Fibroblast of skin of right quadriceps (primary cell): ENCODE measurements around the gene RBMS3.
A peak's percentile ranks its signal among the peaks of the same experiment; 100 is the strongest.

Source experiments
- DNase-seq: peaks from one replicate; pipeline ENCODE4 v3.0.0-alpha.2; 2013

The RBMS3 gene

DNA sequence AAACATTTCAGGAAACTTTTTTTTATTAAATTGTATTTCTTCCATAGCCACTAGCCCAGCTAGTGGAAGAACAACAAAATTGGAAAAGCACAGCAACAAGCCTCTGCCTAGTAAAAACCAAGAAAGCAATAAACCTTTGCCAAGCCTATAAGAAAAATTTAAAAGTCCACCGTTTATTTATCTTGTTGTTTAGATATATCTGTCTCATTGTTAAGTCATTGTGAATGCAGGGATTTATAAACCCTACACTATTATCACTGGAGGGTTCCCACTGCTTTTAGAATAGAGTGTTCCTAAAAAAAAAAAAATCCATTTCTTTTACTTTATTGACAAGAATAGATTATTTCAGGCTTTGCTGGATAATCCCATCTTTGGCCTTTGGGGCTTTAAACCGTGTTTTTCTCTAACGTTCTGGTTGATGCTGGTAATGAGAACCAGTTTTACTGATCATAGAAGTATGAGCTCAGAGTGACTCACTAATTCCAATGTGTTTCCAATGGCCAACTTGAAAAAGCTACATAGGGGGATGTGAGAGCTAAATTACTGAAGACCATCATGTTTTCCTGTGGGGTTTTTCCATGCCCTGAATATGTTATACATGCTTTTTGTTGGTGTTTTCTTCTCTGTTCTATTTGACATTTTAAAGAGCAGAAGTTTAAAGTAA is 634.1 kb downstream of the RBMS3 start:
- DNase-seq: peak; percentile 85

DNA sequence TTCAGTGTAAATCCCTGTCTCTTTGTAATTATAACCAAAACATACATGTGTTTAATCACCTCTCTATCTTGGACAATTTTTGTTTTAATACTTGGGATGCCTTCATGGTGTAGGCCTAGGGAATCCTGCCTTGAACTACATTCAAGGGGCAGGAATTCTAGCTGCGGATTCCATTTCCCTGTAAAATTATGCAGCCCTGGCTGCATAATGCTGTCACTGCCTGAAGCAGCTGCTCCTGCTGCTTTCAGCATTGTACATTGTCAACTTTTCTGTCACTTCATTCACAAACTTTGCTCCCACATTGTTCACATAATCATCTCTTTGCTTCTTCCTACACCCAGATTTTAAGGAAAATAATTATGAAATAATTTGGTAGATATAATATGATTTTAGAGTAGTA is 638.7 kb downstream of the RBMS3 start:
- no peak for DNase-seq

DNA sequence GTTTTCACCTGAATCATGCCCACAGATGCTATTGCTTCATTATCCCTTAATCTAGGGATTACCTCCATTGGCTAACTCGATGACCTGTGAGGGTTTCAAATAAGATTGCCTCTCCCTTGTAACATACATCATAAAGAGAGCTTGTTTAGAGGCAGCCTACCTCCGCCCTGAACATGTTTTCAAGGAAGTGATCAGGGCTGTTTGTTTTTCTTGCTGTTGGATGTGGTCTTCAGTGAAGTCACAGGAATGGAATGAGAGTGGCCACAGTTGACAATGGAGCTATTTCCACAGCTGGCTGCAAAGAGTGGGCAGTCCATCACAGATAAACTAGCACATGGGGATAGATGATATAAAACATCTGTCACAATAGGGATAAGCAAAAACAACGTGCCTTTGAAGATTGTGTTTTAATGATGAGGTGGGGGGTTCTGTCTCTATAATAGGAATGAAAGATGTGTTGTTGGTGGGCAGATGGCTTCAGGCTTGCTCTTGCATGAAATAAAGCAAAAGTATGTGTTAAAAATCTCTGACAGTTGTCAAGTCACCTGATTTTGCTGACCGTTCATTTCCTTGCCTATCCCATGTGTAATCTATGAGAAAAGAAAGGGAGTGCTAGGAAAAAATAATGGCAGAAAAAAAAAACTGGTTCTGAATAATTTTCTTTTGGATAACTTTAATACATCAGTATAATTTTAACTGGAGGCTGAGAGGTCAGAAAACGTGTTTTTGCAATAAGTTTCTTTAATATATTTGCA is 642.3 kb downstream of the RBMS3 start:
- peak; percentile 83 for DNase-seq

DNA sequence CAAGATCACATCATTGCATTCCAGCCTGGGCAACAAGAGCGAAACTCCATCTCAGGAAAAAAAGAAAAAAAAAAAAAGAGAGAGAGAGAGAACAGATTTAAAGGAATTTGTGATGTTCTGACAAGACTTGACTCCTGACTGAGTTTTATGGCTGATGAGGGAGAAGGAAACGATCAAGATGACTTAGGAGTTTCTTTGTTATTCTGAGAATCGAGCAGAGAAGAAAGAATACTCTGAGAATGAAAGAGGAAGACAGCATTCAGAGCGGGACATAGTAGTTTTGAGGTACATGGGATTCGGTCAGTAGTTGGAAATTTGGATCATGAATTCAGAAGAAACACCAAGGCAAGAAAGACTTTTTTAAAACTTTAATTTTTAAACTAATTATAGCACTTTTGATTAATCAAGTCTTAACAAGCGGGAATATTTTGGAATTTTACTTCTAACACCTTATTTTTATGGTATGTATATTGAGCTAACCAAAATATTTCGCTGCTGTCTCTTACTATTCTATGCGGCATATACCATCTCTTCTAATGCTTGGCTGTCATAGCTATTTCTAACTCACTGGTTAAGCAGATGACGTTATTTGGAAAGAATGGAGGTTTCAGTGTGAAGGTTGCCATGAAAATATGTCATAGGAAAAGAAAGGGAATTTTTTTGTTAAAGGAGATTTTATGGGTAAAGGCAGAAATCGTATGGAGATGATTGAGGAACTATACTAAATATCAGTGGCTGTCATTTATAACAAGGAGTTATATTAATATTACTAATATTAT is 644.1 kb downstream of the RBMS3 start:
- DNase-seq: peak; percentile 54

DNA sequence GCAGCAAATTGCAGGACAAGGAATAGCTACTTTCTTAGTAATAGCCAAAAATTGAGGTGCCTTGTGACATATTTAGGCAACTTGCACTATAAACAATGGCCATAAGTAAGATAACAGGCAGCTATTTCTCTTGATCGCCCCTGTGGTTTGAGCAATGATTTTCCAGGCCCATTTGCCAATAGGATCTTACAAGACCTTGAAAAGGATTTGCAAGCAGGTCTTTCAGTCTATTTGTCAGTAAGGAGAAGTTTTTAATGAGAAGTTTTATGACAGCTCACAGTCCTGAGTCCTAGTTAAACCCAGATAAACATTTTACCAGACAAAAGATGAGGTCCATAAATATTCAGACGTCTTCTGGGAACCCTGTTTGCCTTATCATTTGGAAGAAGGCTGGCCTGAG is 645.5 kb downstream of the RBMS3 start:
- no peak for DNase-seq

DNA sequence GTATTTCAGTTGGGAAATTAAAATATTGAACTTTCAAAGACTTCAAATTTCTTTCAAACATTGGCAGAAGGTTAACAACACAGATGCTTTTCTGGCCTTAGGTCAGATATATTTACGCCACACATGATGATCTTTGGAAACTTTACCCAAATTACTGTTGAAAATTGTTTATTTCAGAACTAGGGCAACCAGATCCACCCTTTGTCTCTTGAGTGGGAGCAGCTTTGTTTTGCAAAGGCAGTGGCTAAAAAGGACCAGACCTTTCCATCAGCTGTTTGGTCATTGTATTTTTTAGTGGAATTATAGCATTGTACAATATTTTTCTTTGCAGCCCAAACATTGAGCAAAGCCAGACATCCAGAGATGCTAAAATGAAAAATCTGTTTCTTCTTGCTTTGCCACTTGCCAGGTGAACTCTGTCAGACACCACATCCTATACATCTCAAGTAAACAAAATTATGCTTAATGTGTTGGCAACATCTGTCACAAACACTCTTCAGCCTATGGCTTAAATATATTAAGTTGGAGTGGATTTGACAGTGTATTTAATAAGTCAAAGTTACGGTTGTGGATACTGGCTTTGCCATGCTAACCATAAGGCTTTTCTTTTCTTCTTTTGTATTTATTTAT is 651.9 kb downstream of the RBMS3 start:
- no peak for DNase-seq

DNA sequence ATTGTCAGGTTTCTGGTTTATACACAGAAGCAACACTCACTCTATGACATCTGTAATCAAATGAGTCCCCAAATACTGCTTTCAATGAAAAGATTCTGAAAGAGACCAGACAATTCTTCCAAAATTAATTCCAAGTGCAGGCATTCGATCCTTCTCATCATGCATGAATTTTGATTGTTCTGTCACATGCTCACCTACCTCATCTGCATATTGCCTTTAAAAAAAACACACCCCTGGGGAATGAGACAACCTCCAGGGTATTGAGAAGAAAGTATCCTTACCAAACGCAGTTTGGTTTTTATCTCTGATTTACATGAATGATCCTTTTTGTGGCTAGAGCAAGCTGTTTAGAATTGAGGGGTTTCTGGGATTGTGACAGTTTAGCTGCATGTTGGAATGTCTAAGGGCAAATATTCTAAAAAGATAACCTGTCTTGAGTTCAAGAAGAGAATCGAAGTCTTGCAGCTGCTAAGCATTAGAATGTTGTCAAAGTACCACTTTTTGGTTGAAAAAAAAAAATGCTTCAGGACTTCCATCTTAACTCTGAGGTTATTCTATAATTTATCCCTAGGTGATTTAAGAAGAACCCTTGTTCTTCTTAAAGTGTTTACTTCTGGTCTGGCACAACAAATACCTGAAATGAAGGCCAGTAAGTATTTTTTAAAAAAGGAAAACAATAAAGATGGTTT is 653.1 kb downstream of the RBMS3 start:
- no peak for DNase-seq

DNA sequence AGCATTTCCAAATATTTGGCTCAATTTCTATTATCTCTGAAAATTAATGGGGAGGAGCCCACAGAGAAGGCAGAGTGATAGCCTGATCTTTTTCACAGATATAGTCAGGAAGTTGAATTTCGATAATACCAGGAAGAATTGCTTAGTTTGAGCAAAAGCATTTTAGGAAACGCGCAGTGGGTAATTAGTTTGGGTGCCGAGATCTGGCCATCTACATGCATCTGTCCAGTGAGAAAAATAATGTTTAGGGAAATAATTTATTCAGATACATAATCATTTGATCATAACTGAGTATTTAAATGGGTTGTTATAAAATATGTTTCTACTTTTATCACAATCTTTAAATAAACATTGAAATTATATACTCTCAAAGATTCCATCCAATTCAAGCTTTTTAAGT is 653.9 kb downstream of the RBMS3 start:
- DNase-seq: no peak

DNA sequence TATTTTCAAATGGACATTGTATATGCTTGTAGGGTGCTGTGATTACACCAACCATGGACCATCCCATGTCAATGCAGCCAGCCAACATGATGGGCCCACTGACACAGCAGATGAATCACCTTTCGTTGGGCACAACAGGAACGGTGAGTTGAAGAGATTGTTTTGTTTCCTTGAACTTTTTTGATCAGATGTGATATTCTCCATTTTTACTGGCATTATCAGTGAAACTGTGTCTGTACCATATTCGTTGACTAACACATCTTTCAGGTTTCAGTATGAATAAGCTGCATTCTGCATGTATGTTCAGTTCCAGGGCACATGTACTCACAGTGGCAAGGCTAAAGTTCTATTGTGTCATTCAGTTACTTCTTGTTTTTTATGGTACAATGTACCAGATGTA is 655.2 kb downstream of the RBMS3 start:
- no peak for DNase-seq

DNA sequence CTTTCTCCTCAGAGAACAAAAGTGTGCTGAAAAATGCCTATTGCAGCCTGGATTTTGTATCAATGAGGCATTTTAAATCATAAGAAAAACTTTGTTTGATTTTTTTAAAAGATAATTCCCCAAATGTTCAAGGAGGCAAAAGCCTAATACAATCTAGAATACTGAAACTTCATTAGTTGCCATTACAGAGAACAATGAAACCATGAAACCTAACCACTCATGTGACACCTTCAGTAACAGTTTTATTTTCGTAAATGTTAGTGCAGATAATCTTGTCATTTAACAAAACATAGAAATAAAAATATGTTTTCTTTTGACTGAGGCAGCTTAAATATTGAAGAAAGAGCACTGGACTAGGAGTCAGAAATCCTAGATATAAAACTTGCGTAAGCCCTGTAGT is 655.9 kb downstream of the RBMS3 start:
- no peak for DNase-seq

DNA sequence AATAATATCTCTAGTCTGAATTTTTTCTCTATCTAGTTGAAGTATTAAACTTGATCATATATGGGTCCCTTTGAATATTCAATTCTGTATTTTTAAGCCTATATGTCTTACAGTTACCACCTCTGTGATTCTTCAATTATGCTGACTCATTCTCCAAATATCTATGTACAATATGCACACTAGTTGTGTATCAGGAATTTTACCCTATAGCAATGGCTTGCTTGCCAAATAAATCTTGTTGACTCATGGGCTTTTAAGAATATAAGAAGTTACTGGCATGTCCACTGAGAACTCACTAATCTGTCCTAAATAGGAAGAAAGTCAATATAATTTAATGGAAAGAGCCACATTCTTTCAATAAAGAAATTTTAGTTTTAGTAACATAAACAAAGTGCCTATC is 656.3 kb downstream of the RBMS3 start:
- DNase-seq: peak; percentile 86

DNA sequence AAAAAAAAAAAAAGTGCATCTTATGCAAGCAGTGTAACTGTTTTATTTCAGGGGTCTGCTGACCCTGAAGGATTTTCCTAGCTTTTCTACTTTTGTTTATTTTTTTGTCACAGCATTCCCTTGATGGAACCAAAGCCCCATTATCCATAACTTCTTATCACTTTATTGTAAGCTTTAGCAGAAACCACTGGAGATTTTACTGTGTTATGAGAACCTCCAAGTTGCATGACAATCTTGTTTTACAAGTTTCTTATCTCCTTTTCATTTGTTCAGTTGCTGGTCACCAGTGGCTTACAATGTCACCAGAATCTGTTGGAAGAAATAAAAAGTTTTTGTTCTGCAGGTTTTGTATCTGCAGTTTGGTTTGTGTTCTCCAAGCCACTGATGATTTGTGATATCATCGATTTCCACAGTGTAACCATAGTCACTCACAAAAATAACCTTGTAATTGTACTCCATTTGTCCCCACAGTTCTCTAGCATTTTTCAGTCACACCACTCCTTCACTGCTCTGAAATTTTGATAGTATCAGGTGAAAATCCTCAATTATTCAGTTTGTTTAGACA is 660.0 kb downstream of the RBMS3 start:
- no peak for DNase-seq

DNA sequence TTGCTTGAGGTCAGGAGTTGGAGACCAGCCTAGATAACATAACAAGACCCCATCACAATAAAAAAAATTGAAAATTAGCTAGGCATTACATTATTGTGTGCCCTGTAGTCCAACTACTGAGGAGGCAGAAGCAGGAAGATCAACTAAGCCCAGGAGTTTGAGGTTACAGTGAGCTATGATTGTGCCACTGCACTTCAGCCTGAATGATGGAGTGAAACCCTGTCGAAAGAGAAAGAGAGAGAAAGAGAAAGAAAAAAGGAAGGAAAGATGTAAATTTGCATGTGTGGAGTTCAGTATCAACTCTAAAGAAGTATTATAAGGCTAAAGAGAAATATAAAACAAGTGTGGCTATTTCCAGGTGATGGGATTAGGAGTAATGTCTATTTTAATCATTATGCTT is 661.4 kb downstream of the RBMS3 start:
- DNase-seq: no peak

DNA sequence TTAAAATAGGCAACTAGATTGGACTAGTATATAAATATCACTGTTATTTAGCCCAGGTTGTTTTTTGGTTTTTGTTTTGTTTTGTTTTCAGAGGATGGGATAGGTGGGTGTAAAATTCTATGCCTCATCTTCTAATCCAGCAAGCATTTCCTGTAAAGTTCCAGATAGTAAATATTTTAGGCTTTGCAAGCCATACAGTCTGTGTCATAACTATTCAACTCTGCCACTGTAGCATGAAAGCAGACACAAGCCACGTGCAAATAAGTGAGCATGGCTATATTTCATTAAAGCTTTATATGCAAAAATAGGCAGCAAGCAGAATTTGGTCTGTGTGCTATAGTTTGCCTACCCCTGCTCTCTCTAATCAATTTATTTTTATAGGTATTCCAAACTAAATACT is 668.3 kb downstream of the RBMS3 start:
- peak; percentile 60 for DNase-seq

DNA sequence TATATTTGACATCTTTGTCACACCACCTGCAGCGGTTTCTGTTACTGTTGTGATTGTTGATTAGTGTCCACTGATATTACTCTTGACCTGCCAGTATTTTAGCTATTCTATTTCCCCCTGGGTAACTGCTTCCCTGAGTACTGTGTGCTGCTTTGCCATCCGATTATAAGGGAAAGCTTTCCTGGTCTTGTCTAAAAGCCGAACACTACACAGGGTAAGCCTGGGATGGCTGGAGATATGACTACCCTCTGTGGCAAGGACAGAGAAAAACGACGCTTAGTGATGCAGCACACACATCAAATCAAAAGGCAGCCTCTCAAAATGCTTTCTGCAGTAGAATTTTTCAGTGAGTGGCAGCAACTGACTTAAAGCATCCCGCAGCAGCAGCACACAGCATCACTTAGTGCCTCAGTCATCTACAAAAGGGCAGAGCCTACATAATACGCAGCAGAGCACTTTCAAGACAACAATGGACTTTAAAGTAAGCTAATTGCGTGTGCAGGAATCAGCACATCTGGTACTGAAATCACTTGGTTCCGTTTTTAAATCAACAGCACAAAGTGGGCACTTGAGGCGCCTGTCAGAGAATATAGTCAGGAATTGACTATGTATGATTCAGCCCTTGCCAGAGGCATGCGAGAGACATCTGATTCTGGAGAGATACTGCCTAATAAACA is 669.2 kb downstream of the RBMS3 start:
- peak; percentile 21 for DNase-seq

DNA sequence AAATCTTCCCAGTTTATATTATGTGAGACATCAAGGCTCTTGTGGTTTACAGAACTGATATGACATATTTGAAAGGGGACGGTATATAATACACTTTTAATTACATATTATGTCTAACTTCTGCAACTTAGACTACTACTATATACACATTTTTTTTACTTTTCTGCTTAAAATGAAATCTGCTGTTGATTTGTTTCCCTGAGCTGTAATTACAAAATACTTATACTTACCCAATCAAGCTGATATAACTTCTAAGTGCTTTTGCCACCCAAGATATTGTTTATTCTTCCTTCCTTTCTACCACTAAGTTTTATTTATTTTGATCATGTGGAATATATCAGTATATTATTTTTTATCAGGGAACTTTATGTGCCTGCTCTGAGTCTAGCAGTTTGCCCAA is 671.6 kb downstream of the RBMS3 start:
- DNase-seq: no peak

DNA sequence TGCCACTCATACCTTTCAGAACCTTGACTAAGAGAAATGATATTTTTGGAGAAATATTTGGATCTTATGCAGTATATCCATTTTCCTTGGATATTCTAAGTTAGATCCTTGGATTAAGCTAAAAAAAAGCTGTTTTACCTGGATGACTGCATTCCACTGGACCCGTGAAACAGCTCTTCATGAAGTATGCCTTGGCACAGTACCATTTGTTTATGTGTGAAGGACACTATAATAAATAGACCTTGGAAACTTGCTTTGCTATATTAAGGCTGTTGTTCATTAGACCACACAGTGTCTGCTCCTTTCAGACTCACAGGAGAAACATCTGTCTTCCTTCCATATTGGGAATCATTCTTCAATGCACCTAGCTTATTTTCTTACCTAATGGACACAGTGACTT is 674.5 kb downstream of the RBMS3 start:
- no peak for DNase-seq

DNA sequence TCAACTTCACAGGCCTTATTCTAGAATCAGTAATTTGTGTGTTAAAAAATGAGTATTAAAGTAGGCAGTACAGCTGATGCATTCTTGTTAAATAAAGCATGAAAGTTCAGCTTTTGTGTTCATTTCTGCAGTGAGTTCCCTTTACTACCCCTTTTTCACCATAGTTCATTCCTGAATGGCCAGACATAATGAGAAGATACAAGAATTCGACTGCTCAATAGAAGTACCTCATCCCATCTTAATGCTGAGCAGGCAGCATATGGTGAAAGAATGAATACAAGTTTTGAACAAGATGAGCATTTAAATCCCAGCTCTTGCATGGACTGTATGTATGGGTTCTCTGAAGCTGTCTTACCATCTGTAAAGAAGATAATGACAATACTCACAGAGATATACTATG is 677.9 kb downstream of the RBMS3 start:
- DNase-seq: no peak

DNA sequence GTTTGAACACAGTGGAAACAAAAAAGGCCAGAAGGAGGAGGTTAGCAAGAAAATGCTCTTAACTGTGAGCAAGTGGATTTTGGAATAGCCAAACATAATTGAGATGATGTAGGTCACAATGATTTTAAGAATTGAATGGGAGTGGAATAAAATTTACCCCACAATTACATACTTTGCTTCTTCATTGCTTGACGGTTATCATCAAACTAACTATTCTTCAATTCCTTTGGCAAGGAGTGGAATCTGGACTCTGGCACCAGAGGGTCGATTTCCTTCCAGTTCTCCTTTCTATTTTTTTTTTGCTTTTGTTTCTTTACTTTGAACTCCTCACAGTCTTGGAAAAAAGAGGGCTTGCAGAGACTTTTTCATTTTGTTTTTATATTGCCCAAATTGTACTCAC is 691.0 kb downstream of the RBMS3 start:
- no peak for DNase-seq

DNA sequence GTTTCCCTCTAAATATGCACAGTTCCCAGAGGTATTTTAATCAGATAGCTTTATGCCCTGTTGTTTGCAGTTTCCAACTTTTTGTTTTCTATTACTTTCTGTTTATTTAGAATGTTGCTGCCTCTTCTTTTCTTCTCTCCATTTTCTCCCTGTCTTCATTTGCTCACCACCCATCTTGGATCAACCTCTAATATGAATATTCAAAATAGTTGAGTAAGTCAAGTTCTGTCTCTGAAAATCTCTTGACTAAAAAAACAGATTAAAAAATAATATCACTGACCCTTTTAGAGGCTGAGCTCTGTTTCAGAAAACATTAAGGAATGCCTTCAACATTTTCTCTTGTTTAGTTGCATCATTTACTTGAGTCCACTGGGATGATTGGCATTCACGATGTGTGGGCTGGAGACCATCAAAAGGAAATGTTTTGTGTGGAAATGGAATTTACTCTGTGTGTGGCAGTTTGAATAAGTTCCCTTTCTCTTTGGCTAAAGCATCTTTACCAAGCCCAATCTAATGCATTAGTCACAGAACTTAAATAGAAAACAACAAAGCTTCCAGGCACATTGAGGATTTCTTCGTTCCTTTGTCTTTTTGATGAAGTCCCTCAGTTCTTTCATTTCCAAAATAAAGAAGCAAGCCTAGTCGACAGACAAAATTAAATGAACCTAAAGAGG is 691.6 kb downstream of the RBMS3 start:
- peak; percentile 87 for DNase-seq

DNA sequence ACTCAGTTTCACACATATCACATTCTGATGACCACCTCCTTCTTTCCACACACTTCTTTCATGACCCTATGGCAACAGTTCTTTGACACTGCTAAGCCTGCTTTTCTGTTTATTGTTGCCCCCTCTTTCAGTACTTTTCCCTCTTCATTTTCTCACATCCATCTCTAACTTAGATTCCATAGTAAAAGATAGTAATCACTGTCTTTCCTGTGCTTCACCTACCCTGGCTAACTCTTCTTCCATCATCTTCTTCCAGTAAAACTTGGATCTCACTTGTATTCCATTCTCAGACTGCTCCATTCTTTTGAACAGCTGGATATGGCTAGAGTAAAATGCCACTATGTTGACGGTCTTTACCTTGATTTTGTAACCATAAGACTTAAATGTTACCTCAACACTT is 692.9 kb downstream of the RBMS3 start:
- no peak for DNase-seq
